ENCODE results near the gene FOS.

The FOS gene

DNA sequence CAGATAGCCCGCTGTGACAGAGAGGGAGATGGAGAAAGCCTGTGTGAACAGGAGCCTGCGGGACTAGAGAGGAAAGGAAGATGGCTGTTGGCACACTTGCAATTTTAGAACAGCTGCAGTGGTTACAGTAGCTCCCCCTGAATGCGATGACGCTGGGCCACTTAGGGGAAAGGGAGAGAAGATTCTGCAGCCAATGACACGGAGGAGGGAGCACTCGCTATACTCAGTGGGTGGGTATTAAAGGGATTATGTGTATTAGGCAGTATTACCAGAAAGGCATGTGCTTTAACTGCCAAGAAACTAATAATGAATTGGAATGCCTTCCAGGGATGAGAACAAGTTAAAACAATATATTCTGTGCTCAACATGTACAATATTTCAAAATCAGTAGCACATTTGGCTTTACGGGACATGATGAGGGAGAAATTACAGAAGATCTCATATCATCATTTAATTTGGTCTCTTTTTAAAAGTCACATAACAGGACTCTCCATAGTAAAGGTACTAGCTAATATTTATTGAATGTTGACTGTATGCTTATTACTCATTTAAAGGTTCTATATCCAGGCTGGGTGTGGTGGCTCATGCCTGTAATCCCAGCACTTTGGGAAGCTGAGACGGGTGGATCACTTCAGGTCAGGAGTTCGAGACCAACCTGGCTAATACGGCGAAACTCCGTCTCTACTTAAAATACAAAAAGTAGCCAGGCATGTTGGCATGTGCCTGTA is 35.9 kb upstream of the FOS start:
- H3K14ac ChIP-seq (ENCODE audit: low read length), result no peak overlapping the region
- peaks cover 0 to 2% of the 10 kb centered on the region in 2 experiments for H3K4me1 ChIP-seq (ENCODE audit: control insufficient read depth in 1 of 2, insufficient read depth in 2 of 2, low read length in 2 of 2)
- H3K18ac ChIP-seq (ENCODE audit: low read length), result no peak overlapping the region
- no peak overlapping the region for H2BK120ac ChIP-seq (ENCODE audit: insufficient read depth, low read length, poor library complexity)
- no peak overlapping the region for H3K4me2 ChIP-seq (ENCODE audit: low read length)
- H3K9me3 ChIP-seq (ENCODE audit: insufficient read depth, low read depth, low read length), result no peaks in the 10 kb centered on the region
- H3K27me3 ChIP-seq (ENCODE audit: insufficient read depth, low read length), result no peaks in the 10 kb centered on the region
- no peak overlapping the region for H3K4me3 ChIP-seq (ENCODE audit: low read depth, low read length)
- no peak overlapping the region for H4K91ac ChIP-seq (ENCODE audit: low read depth, low read length)
- no peak overlapping the region for H2BK5ac ChIP-seq (ENCODE audit: low read depth, low read length, poor library complexity)
- H3K36me3 ChIP-seq (ENCODE audit: control insufficient read depth in 1 of 2, insufficient read depth in 2 of 2, low read length in 2 of 2), result no peaks in the 10 kb centered on the region
- no peak overlapping the region for H4K12ac ChIP-seq (ENCODE audit: low read depth, low read length)
- H4K8ac ChIP-seq (ENCODE audit: low read depth, low read length), result no peak overlapping the region
- H3K9ac ChIP-seq (ENCODE audit: low read length), result no peak overlapping the region
- H3K4ac ChIP-seq (ENCODE audit: low read depth, low read length), result no peak overlapping the region
- no peaks in the 10 kb centered on the region for H3K79me2 ChIP-seq (ENCODE audit: control insufficient read depth, insufficient read depth, low read length, poor library complexity)
- H3K27ac ChIP-seq (ENCODE audit: low read depth, low read length), result no peak overlapping the region
- no CpG with 5 or more reads among the region's 12 CpGs for WGBS (ENCODE audit: extremely low coverage, insufficient coverage, insufficient read length)
- no peaks in the 10 kb centered on the region for H3K79me1 ChIP-seq (ENCODE audit: low read length)
- no peak overlapping the region for H2AK5ac ChIP-seq (ENCODE audit: low read length)
- H2BK12ac ChIP-seq (ENCODE audit: low read length), result no peak overlapping the region
- DNase-seq, result no peak
- H3K23ac ChIP-seq (ENCODE audit: low read length), result no peak overlapping the region
- H2AFZ ChIP-seq (ENCODE audit: insufficient read depth, low read length, poor library complexity), result no peak overlapping the region

DNA sequence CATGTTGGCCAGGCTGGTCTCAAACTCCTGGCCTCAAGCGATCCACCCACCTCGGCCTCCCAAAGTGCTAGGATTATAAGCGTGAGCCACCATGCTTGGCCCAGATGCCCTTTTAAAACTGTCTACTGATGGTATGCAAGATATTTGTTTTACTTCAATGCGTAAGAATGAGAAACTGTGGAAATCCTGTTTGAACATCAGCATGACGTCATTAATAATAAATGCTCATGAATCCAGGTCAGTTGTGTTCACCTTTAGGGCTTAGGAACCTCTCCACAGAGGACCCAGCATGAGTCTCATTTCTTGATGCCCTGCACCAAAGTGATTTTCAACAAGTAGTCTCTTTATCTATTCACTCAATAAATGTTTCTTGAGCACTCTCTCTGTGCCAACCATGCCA is 34.5 kb upstream of the FOS start:
- DNase-seq, result peak; percentile 55 to 93
- Histone ChIP-seq H3K4ac (ENCODE audit: low read depth, low read length) (no peak overlapping the region), H3K4me3 (ENCODE audit: low read depth, low read length) (no peak overlapping the region), H3K4me1 (ENCODE audit: control insufficient read depth in 1 of 2, insufficient read depth in 2 of 2, low read length in 2 of 2) (no peaks in the 10 kb centered on the region), H3K27ac (ENCODE audit: low read depth, low read length) (no peak overlapping the region), H3K36me3 (ENCODE audit: control insufficient read depth in 1 of 2, insufficient read depth in 2 of 2, low read length in 2 of 2) (no peaks in the 10 kb centered on the region), H3K27me3 (ENCODE audit: insufficient read depth, low read length) (no peaks in the 10 kb centered on the region), H2AFZ (ENCODE audit: insufficient read depth, low read length, poor library complexity) (no peak overlapping the region), H3K9ac (ENCODE audit: low read length) (no peak overlapping the region), H3K23ac (ENCODE audit: low read length) (no peak overlapping the region), H3K4me2 (ENCODE audit: low read length) (no peak overlapping the region), H3K18ac (ENCODE audit: low read length) (no peak overlapping the region), H2BK5ac (ENCODE audit: low read depth, low read length, poor library complexity) (no peak overlapping the region), H2AK5ac (ENCODE audit: low read length) (no peak overlapping the region), H3K9me3 (ENCODE audit: insufficient read depth, low read depth, low read length) (no peaks in the 10 kb centered on the region), H2BK12ac (ENCODE audit: low read length) (no peak overlapping the region), H4K8ac (ENCODE audit: low read depth, low read length) (no peak overlapping the region), H4K12ac (ENCODE audit: low read depth, low read length) (no peak overlapping the region), H3K79me1 (ENCODE audit: low read length) (no peaks in the 10 kb centered on the region), H3K79me2 (ENCODE audit: control insufficient read depth, insufficient read depth, low read length, poor library complexity) (no peaks in the 10 kb centered on the region), H2BK120ac (ENCODE audit: insufficient read depth, low read length, poor library complexity) (no peak overlapping the region), H4K91ac (ENCODE audit: low read depth, low read length) (no peak overlapping the region), H3K14ac (ENCODE audit: low read length) (no peak overlapping the region)
- no CpG with 5 or more reads among the region's 5 CpGs for WGBS (ENCODE audit: extremely low coverage, insufficient coverage, insufficient read length)

DNA sequence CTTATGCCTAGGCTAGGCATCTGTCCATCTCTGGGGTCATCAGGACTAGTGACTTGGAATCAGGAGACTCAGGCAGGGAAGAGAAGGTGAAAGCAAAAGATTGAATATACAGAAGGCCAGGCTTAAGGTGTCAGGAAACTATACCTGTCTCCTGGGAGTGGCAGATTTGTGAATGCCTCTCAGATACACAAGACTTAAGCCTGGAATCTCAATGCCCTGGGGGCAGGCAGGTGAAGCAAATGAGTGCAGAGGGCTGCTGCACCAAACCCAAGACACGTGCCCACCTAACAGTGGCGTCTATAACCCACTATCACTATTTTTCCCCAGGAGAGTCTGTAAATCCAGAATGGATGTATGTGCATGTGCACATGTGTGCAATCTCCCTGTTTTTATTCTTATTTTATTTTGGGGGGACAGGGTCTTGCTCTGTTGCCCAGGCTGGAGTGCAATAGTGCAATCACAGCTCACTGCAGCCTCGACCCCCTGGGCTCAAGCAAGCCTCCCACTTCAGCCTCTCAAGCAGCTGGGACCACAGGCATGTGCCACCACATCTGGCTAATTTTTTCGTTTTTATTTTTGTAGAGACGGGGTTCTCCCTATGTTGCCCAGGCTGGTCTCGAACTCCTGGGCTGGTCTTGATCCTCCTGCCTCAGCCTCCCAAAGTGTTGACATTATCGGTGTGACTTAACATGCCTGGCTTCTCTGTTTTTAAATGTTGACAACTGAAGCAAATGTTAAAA is 31.9 kb upstream of the FOS start:
- Histone ChIP-seq H3K4ac (ENCODE audit: low read depth, low read length) (no peak overlapping the region), H3K4me1 (ENCODE audit: control insufficient read depth in 1 of 2, insufficient read depth in 2 of 2, low read length in 2 of 2) (no peaks in the 10 kb centered on the region), H3K4me2 (ENCODE audit: low read length) (no peak overlapping the region), H3K27me3 (ENCODE audit: insufficient read depth, low read length) (no peaks in the 10 kb centered on the region), H3K79me2 (ENCODE audit: control insufficient read depth, insufficient read depth, low read length, poor library complexity) (no peaks in the 10 kb centered on the region), H2BK12ac (ENCODE audit: low read length) (no peak overlapping the region), H4K91ac (ENCODE audit: low read depth, low read length) (no peak overlapping the region), H3K27ac (ENCODE audit: low read depth, low read length) (no peak overlapping the region), H4K12ac (ENCODE audit: low read depth, low read length) (no peak overlapping the region), H3K79me1 (ENCODE audit: low read length) (no peaks in the 10 kb centered on the region), H3K4me3 (ENCODE audit: low read depth, low read length) (no peak overlapping the region), H3K18ac (ENCODE audit: low read length) (no peak overlapping the region), H2BK5ac (ENCODE audit: low read depth, low read length, poor library complexity) (no peak overlapping the region), H3K36me3 (ENCODE audit: control insufficient read depth in 1 of 2, insufficient read depth in 2 of 2, low read length in 2 of 2) (no peaks in the 10 kb centered on the region), H4K8ac (ENCODE audit: low read depth, low read length) (no peak overlapping the region), H3K9me3 (ENCODE audit: insufficient read depth, low read depth, low read length) (no peaks in the 10 kb centered on the region), H2AFZ (ENCODE audit: insufficient read depth, low read length, poor library complexity) (no peak overlapping the region), H3K23ac (ENCODE audit: low read length) (no peak overlapping the region), H2AK5ac (ENCODE audit: low read length) (no peak overlapping the region), H2BK120ac (ENCODE audit: insufficient read depth, low read length, poor library complexity) (no peak overlapping the region), H3K14ac (ENCODE audit: low read length) (no peak overlapping the region), H3K9ac (ENCODE audit: low read length) (no peak overlapping the region)
- DNase-seq, result peak; percentile 57 to 84
- no CpG with 5 or more reads among the region's 7 CpGs for WGBS (ENCODE audit: extremely low coverage, insufficient coverage, insufficient read length)

DNA sequence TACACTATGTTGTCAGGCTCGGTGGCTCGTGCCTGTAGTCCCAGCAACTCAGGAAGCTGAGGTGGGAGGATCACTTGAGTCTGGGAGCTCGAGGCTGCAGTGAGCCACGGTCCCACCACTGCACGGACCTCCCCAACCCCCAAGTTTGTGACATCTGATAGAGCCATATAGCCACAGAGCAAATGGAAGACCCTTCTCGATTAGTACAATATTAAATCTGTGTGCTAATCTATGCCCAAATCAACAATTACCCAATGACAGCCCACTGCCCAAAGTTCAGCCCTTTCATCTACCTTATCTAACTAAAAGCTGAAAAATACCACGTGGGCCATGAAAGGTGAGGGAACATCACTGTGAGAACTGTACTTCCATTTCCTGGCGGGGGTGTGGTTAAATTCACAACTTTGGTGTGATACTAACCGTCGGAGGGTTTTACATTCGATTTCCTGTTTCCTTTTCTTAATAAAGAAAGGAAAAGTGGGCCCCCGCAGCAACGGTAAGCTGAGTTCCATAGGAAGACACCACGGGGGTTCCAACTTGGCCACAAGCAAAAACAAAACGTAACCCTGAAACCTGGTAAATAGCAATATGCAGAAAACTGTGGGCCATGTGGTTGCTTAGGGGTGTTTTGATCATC is 31.2 kb upstream of the FOS start:
- H3K18ac ChIP-seq (ENCODE audit: low read length), result no peak overlapping the region
- H3K4me1 ChIP-seq (ENCODE audit: control insufficient read depth in 1 of 2, insufficient read depth in 2 of 2, low read length in 2 of 2), result no peaks in the 10 kb centered on the region
- no peaks in the 10 kb centered on the region for H3K79me1 ChIP-seq (ENCODE audit: low read length)
- H4K12ac ChIP-seq (ENCODE audit: low read depth, low read length), result no peak overlapping the region
- no CpG with 5 or more reads among the region's 15 CpGs for WGBS (ENCODE audit: extremely low coverage, insufficient coverage, insufficient read length)
- no peaks in the 10 kb centered on the region for H3K9me3 ChIP-seq (ENCODE audit: insufficient read depth, low read depth, low read length)
- H3K4me3 ChIP-seq (ENCODE audit: low read depth, low read length), result no peak overlapping the region
- DNase-seq, result no peak
- H3K23ac ChIP-seq (ENCODE audit: low read length), result no peak overlapping the region
- no peak overlapping the region for H4K8ac ChIP-seq (ENCODE audit: low read depth, low read length)
- no peak overlapping the region for H3K9ac ChIP-seq (ENCODE audit: low read length)
- no peak overlapping the region for H3K14ac ChIP-seq (ENCODE audit: low read length)
- no peak overlapping the region for H2AFZ ChIP-seq (ENCODE audit: insufficient read depth, low read length, poor library complexity)
- no peaks in the 10 kb centered on the region for H3K27me3 ChIP-seq (ENCODE audit: insufficient read depth, low read length)
- H2AK5ac ChIP-seq (ENCODE audit: low read length), result no peak overlapping the region
- no peak overlapping the region for H3K4me2 ChIP-seq (ENCODE audit: low read length)
- H3K79me2 ChIP-seq (ENCODE audit: control insufficient read depth, insufficient read depth, low read length, poor library complexity), result no peaks in the 10 kb centered on the region
- H2BK5ac ChIP-seq (ENCODE audit: low read depth, low read length, poor library complexity), result no peak overlapping the region
- H2BK120ac ChIP-seq (ENCODE audit: insufficient read depth, low read length, poor library complexity), result no peak overlapping the region
- no peak overlapping the region for H3K4ac ChIP-seq (ENCODE audit: low read depth, low read length)
- H3K36me3 ChIP-seq (ENCODE audit: control insufficient read depth in 1 of 2, insufficient read depth in 2 of 2, low read length in 2 of 2), result no peaks in the 10 kb centered on the region
- no peak overlapping the region for H4K91ac ChIP-seq (ENCODE audit: low read depth, low read length)
- no peak overlapping the region for H3K27ac ChIP-seq (ENCODE audit: low read depth, low read length)
- no peak overlapping the region for H2BK12ac ChIP-seq (ENCODE audit: low read length)

Data from trophoblast cell (in vitro differentiated cells and primary cell).